Stimulated activated CD8-positive, alpha-beta memory T cell treated with anti-CD3 and anti-CD28 coated beads, Interleukin-15, amount 100 ng/mL, for 1 hour (primary cell): Measurements from ENCODE around the gene RNF13.
"Not testable (repeated sequence)": the region's sequence is repeated elsewhere in the genome, so short reads cannot be mapped to it uniquely, and the experiment has no call there.

Experiments used
- DNase-seq: peaks from one replicate; pipeline ENCODE4 v3.0.0-alpha.2; 2020; ENCODE audit warnings: low read depth

Gene RNF13

DNA sequence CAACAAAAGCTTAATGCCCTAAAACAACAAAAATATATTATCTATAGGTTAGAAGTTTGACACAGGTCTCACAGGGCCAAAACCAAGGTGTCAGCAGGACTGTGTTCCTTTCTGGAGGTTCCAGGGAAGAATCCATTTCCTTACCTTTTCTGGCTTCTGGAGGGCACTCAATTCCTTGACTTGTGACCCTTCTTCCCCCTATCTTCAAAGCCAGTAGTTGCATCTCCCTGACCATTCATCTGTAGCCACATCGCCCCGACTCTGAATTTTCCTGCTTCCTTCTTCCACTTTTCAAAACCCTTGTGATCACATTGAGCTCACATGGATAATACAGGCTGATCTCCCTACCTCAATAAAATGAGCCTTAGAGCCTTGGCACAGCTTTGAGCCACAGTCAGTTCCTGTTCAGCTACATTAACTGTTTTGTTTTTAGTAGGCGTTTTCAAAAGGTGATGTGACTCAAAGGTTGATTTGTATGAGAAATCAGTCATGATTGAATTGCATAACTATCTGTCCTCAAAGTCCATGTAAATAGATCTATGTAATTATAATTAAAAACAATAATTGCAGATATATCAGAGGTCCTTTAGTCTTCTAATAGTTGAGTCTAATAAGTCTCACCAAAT, 145.3 kb downstream of the RNF13 start:
- DNase-seq: no peak

DNA sequence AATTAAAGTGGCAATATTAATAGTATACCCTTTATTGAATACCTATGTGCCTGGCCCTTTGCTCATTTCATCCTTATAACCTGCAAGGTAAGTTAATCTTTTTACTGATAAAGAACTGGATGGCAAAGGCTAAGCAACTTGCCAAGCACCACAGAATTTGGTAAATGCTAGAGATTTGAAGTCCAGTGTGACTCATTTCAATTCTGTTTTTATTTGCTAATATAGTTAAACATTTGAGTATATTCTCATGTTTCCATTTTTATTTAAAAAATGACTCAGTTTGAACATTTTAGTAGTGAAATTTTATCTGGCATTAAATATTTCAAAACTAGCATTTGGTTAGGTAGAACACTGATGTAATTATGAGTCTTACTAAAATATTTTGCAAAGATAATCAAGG, 146.4 kb downstream of the RNF13 start:
- DNase-seq: no peak

- DNase-seq: no peak
Observed at GRCh38 chr3:149963485-149963884, 150.5 kb downstream of the RNF13 start.

DNA sequence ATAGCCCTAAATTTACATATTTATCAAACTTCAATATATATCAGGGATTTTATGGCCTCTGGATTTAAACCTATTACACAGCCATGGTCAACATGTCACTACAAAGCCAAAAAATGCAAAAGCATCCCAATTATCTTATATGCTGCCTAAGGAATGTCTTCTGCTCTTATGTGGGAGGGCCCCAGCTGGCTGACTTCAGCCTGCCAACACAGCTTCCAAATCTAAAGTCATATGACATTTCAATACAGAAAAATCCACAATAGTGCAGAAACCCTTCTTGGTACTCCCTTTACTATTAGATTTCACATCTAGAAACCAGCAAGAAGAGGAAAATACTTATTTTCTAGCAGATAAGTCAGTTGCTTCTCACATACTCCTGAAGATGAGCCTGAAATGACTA, 151.3 kb downstream of the RNF13 start:
- no peak for DNase-seq

DNA sequence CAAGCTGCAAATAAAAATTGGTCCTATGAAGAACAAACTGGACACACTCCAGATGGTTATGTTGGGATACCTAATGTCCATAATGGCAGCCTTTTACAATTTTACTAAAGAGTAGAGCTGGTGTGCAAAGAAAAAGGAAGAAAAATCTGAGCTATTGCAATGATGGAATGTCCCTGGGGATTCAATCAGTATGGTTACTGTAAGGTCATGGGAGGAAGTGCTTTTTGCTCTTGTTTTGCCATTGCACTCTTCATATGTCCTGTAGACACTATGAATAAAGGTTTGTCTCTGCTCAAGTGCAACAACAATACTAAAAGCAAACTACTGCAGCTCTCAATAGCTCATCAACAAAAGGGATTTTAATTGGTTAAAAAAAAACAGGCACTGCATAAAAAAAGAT, 152.3 kb downstream of the RNF13 start:
- no peak for DNase-seq

- no peak for DNase-seq
Observed at GRCh38 chr3:149967086-149967685, 154.2 kb downstream of the RNF13 start.

DNA sequence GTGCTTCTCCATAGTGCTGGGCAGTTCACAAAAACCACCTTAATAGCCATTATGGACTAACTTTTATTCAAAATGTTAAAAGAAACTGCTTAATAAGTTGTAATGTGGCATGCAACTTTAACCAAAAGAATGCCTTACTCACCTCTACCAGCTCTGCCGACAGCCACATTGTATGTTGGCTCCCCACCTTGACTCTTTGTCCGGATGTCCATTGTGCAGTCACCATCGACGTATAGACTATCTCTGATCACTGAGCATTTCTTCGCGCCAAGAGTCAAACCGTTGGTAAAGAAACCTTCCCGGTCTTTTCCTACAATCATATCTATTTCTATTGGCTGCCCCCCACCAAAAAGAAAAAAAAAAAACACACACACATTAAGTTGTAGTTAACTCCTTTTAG, 155.2 kb downstream of the RNF13 start:
- no peak for DNase-seq

- DNase-seq: no peak
Observed at GRCh38 chr3:149969110-149969939, 156.3 kb downstream of the RNF13 start.

DNA sequence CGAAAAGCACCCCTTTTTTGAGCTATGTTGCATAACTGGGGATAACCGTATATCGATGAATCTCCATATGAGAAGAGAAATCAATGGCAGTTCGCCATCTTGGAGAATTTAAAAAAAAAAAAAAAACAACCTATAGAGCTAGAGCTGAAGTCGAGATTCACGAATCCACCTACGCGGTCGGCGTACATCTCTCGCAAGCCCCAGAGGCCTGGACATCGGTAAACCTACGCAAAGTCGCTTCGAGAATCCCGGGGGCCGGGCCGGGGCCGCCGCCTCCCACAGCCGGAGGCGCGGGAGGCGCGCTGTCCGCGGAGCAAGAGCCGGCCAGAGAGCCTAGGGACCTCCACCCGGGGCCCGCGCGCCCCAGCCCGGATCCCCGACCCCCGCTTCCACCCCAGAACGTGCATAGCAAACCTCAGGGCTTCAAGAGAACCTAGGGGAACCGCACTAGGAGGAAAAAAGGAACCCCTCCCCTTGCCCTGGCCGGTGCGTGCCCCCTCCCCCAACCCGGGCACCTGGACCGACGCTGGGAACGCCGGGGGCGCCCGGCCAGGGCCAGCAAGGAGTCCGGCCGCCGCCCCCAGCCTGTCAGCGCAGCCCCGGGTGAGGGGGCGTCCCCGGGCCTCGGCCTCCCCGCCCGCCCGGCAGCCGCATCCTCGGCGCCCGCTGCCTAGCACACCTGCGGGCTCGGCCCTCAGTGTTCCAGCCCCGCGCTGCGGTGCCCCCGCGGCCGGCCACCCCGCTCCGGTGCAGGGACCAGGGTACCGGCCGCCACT, 157.1 kb downstream of the RNF13 start:
- peak; percentile 61 for DNase-seq

- DNase-seq: no peak
Observed at GRCh38 chr3:149970716-149971402, 157.8 kb downstream of the RNF13 start, which contains the start of gene PFN2. TSS of gene PFN2 (minus strand) at chr3:149970895. CDS start at chr3:149970856, 39 bp downstream.

DNA sequence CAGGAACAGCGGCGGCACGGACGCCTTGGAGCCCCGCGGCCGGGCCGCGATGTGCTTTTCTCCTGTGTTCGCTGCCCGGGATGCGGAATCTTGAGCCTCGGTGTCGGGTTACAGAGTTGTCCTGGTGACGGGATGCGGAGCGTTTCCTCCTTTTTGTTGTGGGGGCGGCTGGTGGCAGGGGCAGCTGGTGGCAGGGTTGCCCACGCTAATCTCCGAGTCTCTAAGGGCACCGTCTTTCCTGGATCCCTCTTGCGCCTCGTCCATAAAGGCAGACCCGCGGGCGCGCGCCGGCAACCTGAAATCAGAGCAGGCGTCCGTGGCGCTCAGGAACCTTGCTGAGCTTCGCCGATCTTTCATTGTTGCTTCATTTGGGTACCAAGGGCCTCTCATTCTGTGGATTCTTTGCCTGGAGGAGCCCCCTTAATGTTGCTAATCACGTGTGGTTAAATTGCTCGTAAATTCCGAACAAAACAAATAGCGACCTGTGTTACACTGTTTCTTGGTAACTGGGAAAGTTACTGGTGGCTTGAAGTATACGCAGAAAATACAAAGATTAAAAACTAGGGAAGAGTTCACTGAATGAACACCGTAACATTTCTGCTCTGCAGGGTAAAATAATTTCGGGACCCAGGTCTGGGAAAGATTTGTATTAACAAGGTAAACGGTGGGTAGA, 158.5 kb downstream of the RNF13 start:
- no peak for DNase-seq

DNA sequence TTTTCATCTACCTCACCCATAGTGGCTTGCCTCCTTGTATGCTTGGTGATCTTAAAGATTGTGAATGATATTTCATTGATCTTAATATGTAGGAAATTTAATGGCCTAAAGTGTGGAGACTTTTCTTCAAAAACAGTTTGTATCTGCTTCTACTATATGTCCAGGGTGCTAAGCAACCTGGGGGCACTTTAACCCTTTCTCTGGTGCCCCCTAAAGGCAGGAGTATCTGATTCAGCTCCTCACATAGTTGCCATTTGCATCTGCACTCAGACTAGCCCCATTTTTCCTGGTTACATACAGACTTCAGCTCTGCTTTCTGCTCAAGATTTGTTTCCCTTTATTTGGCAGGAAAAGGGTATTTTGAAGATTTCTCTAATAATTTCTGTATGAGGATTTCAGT, 162.9 kb downstream of the RNF13 start:
- DNase-seq: no peak

DNA sequence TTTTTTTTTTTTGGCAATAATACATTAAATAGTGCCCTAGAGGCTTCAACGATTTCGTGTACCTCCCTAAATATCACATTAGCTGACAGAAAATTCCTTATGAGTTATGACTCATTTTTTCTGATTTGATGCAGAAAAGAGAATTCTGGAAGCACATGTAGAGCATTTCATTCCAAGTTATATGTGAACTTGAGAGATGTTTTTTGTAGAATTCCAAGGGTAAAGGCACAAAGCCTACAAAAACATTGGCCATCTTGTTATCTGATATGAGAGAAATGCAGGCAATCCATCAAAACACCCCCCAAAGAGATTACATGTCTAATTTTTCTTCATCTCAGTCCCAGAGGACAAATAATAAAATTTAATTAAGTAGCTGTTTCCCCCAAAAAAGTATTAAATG, 164.4 kb downstream of the RNF13 start:
- DNase-seq: no peak

GRCh38 chr3:149981979-149982378, 169.0 kb downstream of the RNF13 start:
- DNase-seq: not testable (repeated sequence)

GRCh38 chr3:149983053-149983452, 170.0 kb downstream of the RNF13 start:
- not testable (repeated sequence) for DNase-seq

DNA sequence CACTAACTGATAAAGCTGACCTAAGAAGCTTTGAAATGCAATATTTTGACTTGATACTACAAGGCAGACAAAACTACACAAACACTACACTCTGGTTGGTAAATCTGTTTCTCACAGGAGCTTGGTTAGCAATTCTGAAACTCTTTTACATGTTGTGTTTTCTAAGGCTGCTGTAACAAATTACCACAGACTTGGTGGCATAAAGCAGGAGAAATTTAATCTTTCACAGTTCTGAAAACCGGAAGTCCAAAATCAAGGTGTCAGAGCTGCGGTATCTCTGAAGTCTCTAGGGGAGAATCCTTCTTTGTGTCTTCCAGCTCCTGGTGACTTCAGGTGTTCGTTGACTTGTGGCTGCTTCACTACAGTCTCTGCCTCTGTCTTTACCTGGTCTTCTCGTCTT, 170.6 kb downstream of the RNF13 start:
- DNase-seq: no peak

DNA sequence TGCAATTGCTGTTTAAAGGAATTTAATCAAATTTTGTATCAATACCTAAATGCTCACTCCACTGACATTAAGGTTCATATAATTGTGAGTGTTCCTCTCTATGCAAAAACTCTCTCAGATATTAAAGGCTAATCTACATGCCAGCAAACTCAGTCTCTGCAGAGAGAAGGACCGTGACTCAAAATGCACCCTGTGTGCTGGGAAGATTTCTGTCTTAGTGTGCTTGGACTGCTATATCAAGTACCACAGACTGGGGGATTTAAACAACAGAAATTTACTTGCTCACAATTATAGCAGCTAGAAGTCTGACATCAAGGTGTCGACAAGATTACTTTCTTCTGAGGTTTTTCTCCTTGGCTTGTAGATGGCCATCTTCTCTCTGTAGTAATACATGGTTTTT, 176.3 kb downstream of the RNF13 start:
- DNase-seq: no peak

- DNase-seq: no peak
Observed at GRCh38 chr3:149990423-149990948, 177.5 kb downstream of the RNF13 start.

- DNase-seq: no peak
Observed at GRCh38 chr3:149992416-149993058, 179.5 kb downstream of the RNF13 start.

- DNase-seq: no peak
Observed at GRCh38 chr3:149998946-149999345, 185.9 kb downstream of the RNF13 start.
